ENCODE measurements around the gene MYH11.

DNA sequence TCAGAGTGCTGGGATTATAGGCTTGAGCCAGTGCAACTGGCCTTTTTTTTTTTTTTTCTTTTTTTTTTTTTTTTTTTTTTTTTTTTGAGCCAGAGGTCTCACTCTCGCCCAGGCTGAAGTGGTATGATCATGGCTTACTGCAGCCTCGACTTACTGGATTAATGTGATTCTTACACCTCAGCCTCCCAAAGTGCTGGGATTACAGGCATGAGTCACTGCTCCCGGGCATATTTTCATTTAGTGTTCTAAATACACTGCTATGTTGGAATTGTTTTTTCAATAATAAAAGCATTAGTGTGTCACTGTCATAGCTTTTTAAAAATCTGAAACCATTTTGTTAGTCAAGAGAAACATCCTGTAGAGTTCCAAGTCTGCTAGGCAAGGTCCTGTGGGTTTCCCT, 166.5 kb downstream of the MYH11 start:
- TF ChIP-seq POLR2AphosphoS5 (IDR thresholded peaks at IDR 0.05; ENCODE audit: low read depth, low read length): no peak
- no peak for TF ChIP-seq POLR2A (IDR thresholded peaks at IDR 0.05; ENCODE audit: low read depth, low read length)
- no peak for TF ChIP-seq SPI1 (IDR thresholded peaks at IDR 0.05; ENCODE audit: low read depth, low read length)

All from GM12891 (cell line).